Transverse colon (tissue), 4 donors: Measurements from ENCODE around the gene MIOX.

ENCODE experiments used
- CTCF ChIP-seq, 5 experiments: fragments of 200-600 bp in 3 of 5; fragments of 450-650 bp in 2 of 5; sonication (generic) in 3 of 5; IDR thresholded peaks; 1 replicate in 2 of 5; 2 replicates in 3 of 5; pipeline ENCODE4 v1.5.1; 2016 to 2017; ENCODE audit warnings: antibody characterized with exemption in 5 of 5, inconsistent platforms in 3 of 5, mild to moderate bottlenecking in 2 of 5, moderate library complexity in 1 of 5
- POLR2A ChIP-seq: fragments of 450-650 bp; IDR thresholded peaks from one replicate; pipeline ENCODE4 v1.6.1; 2016; ENCODE audit warnings: antibody characterized with exemption, mild to moderate bottlenecking, moderate library complexity
- POLR2AphosphoS5 ChIP-seq, 3 donors: sonication (generic); formaldehyde crosslinking; IDR thresholded peaks; one replicate each; pipeline ENCODE4 v1.6.1; 2016; ENCODE audit warnings: antibody characterized with exemption in 3 of 3

GRCh38 chr22:50444663-50445062 is 42.0 kb upstream of the MIOX start:
- TF ChIP-seq CTCF (IDR thresholded peaks at IDR 0.05): no peak
- no peak for TF ChIP-seq POLR2A
- TF ChIP-seq POLR2AphosphoS5 (IDR thresholded peaks at IDR 0.05): no peak
